HG03103 (cell line): ENCODE data around the gene BUD23.
A peak's percentile ranks its signal among the peaks of the same experiment; 100 is the strongest.

Experiments
- ATAC-seq: cut with Tn5 transposase; IDR thresholded peaks from one replicate; pipeline ENCODE4 v1.9.1; 2021; ENCODE audit warnings: low read depth; ENCODE audit not compliant: unreplicated experiment

BUD23 gene

GRCh38 chr7:73738612-73739386 is 55.4 kb downstream of the BUD23 start, which contains the start of gene ABHD11:
ABHD11 (minus strand) TSS chr7:73738802; CDS start chr7:73738770, 32 bp downstream.
- ATAC-seq, result peak; percentile 83

DNA sequence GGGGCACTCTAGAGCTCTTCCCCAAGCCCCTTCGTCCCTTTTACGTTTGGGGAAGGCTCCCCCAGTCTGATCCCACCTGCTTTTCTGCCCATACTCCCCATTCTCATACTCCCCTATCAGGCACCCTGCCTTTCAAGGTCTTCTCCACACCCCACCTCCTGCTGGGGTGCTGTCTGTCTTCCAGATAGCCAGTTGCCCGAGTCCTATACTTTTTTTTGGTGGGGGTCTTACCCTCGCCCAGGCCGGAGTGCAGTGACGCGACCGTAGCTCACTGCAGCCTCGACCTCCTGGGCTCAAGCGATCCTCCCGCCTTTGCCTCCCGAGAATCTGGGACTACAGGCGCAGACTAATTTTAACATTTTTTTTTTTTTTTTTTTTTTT is 56.0 kb downstream of the BUD23 start:
- no peak for ATAC-seq

DNA sequence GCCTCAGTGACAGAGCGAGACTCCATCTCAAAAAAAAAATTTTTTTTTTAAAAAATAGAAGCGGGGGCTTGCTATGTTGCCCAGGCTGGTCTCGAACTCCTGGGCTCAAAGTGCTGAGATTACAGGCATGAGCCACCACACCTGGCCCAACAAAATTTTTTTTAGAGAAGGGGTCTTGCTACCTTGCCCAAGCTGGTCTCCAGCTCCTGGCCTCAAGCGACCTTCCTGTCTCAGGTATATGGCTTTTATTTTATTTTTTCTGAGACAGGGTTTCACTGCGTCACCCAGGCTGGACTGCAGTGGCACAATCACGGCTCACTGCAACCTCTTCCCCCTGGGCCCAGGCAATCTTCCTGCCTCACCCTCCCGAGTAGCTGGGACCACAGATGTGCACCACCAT is 56.8 kb downstream of the BUD23 start:
- ATAC-seq, result no peak

- ATAC-seq, result no peak
These were observed 57.4 kb downstream of the BUD23 start for GRCh38 chr7:73740771-73741170.

DNA sequence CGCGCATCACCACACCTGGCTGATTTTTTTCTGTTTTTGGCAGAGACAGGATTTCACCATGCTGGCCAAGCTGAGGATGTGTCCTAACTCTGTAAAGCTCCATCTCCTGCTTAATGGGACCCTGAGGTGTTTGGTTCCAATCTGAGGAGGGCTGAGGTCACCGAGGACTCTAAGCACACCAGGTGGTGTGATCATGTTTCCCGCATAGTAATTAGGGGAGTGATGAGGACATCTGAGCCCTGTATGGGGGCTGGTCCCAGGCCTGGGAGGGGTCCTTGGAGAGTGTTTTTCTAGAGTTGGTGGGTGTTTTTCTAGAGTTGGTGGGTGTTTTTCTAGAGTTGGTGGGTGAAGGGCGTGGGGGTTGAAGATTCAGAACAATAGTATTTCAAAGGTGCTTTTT is 58.2 kb downstream of the BUD23 start:
- no peak for ATAC-seq

DNA sequence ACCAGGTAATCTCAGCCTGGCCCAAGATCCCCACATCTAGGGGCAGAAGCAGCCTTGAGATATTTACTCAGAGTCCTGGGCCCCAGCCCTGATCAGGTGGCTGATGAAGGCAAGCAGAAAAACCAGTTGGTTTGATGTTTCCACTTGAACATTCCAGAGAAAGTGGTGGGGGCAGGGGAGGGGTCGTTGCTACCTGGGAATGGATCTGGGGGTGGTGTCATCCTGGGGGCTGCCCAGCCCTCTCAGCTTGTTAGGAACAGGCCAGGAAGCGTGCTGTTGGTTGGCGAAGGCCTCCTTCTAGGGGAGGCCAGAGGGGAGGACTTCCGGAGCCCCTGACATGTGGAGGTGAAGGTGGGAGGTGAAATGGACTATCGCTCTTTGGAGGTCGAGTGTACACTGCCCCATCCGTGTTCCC is 58.9 kb downstream of the BUD23 start:
- no peak for ATAC-seq

- no peak for ATAC-seq
These were observed 59.6 kb downstream of the BUD23 start for GRCh38 chr7:73742753-73743641.

DNA sequence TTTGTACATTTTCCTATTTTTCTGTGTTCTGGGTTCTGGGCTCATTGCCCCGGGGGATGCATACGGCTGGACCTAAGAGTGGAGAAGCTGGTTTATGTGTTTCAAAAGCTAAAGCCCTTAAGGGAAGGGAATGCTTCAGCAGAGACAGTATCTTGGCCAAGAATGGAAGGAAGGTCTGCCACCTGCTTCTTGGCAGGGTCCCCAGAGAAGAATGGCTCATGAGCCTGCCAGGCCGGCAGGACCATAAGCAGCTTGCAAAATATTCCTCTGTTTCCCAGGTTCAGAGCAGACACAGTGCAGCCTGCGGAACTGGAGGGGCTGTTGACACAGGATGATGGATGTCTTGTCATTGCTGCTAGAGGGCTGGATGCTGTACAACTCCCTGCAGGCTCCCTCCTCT is 63.0 kb downstream of the BUD23 start:
- ATAC-seq, result no peak
